K562 (cell line): ENCODE data around the gene RAMACL.

Source experiments
- E2F4 ChIP-seq: sonication (generic); formaldehyde crosslinking; IDR thresholded peaks from 2 replicates; pipeline ENCODE4 v1.8.0; 2022; ENCODE audit warnings: mild to moderate bottlenecking, low read depth, missing genetic modification reagents
- ZBTB33 ChIP-seq: sonication (generic); formaldehyde crosslinking; IDR thresholded peaks from 2 replicates; pipeline ENCODE4 v1.8.1; 2023; ENCODE audit warnings: mild to moderate bottlenecking, missing genetic modification reagents
- ZBTB43 ChIP-seq: sonication (generic); formaldehyde crosslinking; IDR thresholded peaks from 2 replicates; pipeline ENCODE4 v1.8.0; 2023; ENCODE audit warnings: mild to moderate bottlenecking, missing genetic modification reagents
- ZNF274 ChIP-seq: IDR thresholded peaks from 2 replicates; pipeline ENCODE4 v1.6.1; 2011; ENCODE audit warnings: low read depth, mild to moderate bottlenecking, low read length, moderate library complexity, borderline replicate concordance

- no peak for TF ChIP-seq E2F4 (CRISPR knock-in tag)
- no peak for TF ChIP-seq ZNF274
- no peak for TF ChIP-seq ZBTB33 (CRISPR knock-in tag)
- TF ChIP-seq ZBTB43 (CRISPR knock-in tag): no peak
Observed at GRCh38 chr6:166621114-166621540, 34.6 kb upstream of the RAMACL start.
